Mesenchymal stem cell (in vitro differentiated cells and primary cell): ENCODE data around the gene LCN6.
A peak's percentile ranks its signal among the peaks of the same experiment; 100 is the strongest.

Experiments used
- DNase-seq: peaks from one replicate; pipeline ENCODE4 v3.0.0-alpha.2; 2013
- H2AFZ ChIP-seq: one replicate; pipeline ENCODE4 v1.6.1; 2013; ENCODE audit warnings: low read depth, mild to moderate bottlenecking, control low read depth, inconsistent platforms, low read length, moderate library complexity
- H2AK5ac ChIP-seq: 2 replicates; pipeline ENCODE4 v1.6.1; 2013; ENCODE audit warnings: low read length, moderate library complexity, mild to moderate bottlenecking, inconsistent platforms; ENCODE audit not compliant: severe bottlenecking
- H2BK120ac ChIP-seq: one replicate; pipeline ENCODE4 v1.6.1; 2013; ENCODE audit warnings: low read depth, mild to moderate bottlenecking, inconsistent platforms, low read length, moderate library complexity
- H2BK12ac ChIP-seq, 2 experiments: one replicate each; pipeline ENCODE4 v1.6.1; 2013; ENCODE audit warnings: inconsistent platforms in 2 of 2, low read length in 2 of 2, mild to moderate bottlenecking in 2 of 2, moderate library complexity in 2 of 2, control low read depth in 1 of 2
- H2BK15ac ChIP-seq: one replicate; pipeline ENCODE4 v1.6.1; 2013; ENCODE audit warnings: mild to moderate bottlenecking, low read depth, inconsistent platforms; ENCODE audit not compliant: poor library complexity, severe bottlenecking
- H2BK5ac ChIP-seq: 2 replicates; pipeline ENCODE4 v1.6.1; 2013; ENCODE audit warnings: low read depth, mild to moderate bottlenecking, low read length, control low read depth, inconsistent platforms; ENCODE audit not compliant: poor library complexity, severe bottlenecking
- H3K14ac ChIP-seq, 2 experiments: one replicate each; pipeline ENCODE4 v1.6.1; 2013; ENCODE audit warnings: inconsistent platforms in 2 of 2, low read length in 2 of 2, control low read depth in 1 of 2, mild to moderate bottlenecking in 1 of 2, moderate library complexity in 1 of 2
- H3K18ac ChIP-seq, 2 experiments: one replicate each; pipeline ENCODE4 v1.6.1; 2013; ENCODE audit warnings: inconsistent platforms in 2 of 2, low read length in 2 of 2, control low read depth in 1 of 2, low read depth in 1 of 2, mild to moderate bottlenecking in 1 of 2
- H3K23ac ChIP-seq, 2 experiments: one replicate each; pipeline ENCODE4 v1.6.1; 2013; ENCODE audit warnings: inconsistent platforms in 2 of 2, low read length in 2 of 2, mild to moderate bottlenecking in 2 of 2, moderate library complexity in 2 of 2, control low read depth in 1 of 2
- H3K27ac ChIP-seq: 2 replicates; pipeline ENCODE4 v1.5.1; 2013; ENCODE audit warnings: mild to moderate bottlenecking, moderate library complexity, low read length, control low read depth, inconsistent platforms; ENCODE audit not compliant: poor library complexity, severe bottlenecking
- H3K27me3 ChIP-seq, 2 experiments: 2 replicates each; pipeline versions ENCODE4 v1.6.1 to v1.7.0; 2013; ENCODE audit warnings: low read length in 2 of 2, mild to moderate bottlenecking in 2 of 2, moderate library complexity in 2 of 2, control low read depth in 1 of 2, inconsistent platforms in 1 of 2; ENCODE audit not compliant: control insufficient read depth in 1 of 2, insufficient read depth in 1 of 2
- H3K36me3 ChIP-seq, 2 experiments: 2 replicates each; pipeline versions ENCODE4 v1.6.1 to v1.7.0; 2013; ENCODE audit warnings: low read length in 2 of 2, control low read depth in 1 of 2, inconsistent platforms in 1 of 2, low read depth in 1 of 2, mild to moderate bottlenecking in 1 of 2; ENCODE audit not compliant: insufficient read depth in 2 of 2, control insufficient read depth in 1 of 2
- H3K4ac ChIP-seq, 2 experiments: one replicate each; pipeline ENCODE4 v1.6.1; 2013; ENCODE audit warnings: inconsistent platforms in 2 of 2, low read length in 2 of 2, mild to moderate bottlenecking in 2 of 2, moderate library complexity in 2 of 2, control low read depth in 1 of 2, low read depth in 1 of 2
- H3K4me1 ChIP-seq: 2 replicates; pipeline ENCODE4 v1.6.1; 2013; ENCODE audit warnings: low read depth, low read length, control low read depth; ENCODE audit not compliant: control insufficient read depth, insufficient read depth
- H3K4me2 ChIP-seq: 2 replicates; pipeline ENCODE4 v1.6.1; 2013; ENCODE audit warnings: low read length, mild to moderate bottlenecking, inconsistent platforms; ENCODE audit not compliant: poor library complexity, severe bottlenecking
- H3K4me3 ChIP-seq, 2 experiments: 2 replicates each; pipeline versions ENCODE4 v1.5.1 to v1.7.0; 2013; ENCODE audit warnings: low read length in 2 of 2, mild to moderate bottlenecking in 2 of 2, control low read depth in 1 of 2, low read depth in 1 of 2; ENCODE audit not compliant: insufficient read depth in 1 of 2
- H3K79me1 ChIP-seq: replicated peaks from 2 replicates; pipeline ENCODE4 v1.6.1; 2013; ENCODE audit warnings: mild to moderate bottlenecking, control low read depth, low read length, inconsistent platforms; ENCODE audit not compliant: poor library complexity, severe bottlenecking
- H3K9ac ChIP-seq: 2 replicates; pipeline ENCODE4 v1.7.0; 2013; ENCODE audit warnings: mild to moderate bottlenecking, low read length, moderate library complexity
- H3K9me3 ChIP-seq: 2 replicates; pipeline ENCODE4 v1.7.0; 2013; ENCODE audit warnings: mild to moderate bottlenecking, low read length; ENCODE audit not compliant: control insufficient read depth
- H4K8ac ChIP-seq: one replicate; pipeline ENCODE4 v1.6.1; 2013; ENCODE audit warnings: inconsistent platforms, mild to moderate bottlenecking, low read length, moderate library complexity
- H4K91ac ChIP-seq: one replicate; pipeline ENCODE4 v1.6.1; 2013; ENCODE audit warnings: mild to moderate bottlenecking, low read length, inconsistent platforms
- WGBS: methylation state at CpG from one replicate; pipeline ENCODE4 v1.1.7; 2013; ENCODE audit warnings: mixed read lengths; 5-methylcytosine and 5-hydroxymethylcytosine counted together

LCN6 gene

DNA sequence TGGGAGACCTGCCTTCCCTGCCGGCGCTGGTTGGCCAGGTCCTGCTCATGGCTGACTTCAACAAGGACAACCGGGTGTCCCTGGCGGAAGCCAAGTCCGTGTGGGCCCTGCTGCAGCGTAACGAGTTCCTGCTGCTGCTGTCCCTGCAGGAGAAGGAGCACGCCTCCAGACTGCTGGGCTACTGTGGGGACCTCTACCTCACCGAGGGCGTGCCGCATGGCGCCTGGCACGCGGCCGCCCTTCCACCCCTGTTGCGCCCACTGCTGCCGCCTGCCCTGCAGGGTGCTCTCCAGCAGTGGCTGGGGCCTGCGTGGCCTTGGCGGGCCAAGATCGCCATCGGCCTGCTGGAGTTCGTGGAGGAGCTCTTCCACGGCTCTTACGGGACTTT is 25.4 kb downstream of the LCN6 start:
- no peak overlapping the region for H4K8ac ChIP-seq
- peaks cover 52% of the 10 kb centered on the region for H3K4me1 ChIP-seq
- H3K4me2 ChIP-seq: no peak overlapping the region
- no peak overlapping the region for H4K91ac ChIP-seq
- H2BK120ac ChIP-seq: no peak overlapping the region
- H2BK15ac ChIP-seq: no peak overlapping the region
- H3K4ac ChIP-seq: no peak overlapping the region
- no peak overlapping the region for H3K27ac ChIP-seq
- no peak overlapping the region for H3K9ac ChIP-seq
- H2BK5ac ChIP-seq: no peak overlapping the region
- H2AFZ ChIP-seq: no peak overlapping the region
- peaks cover 10% of the 10 kb centered on the region for H3K79me1 ChIP-seq
- DNase-seq: no peak
- no peak overlapping the region for H3K14ac ChIP-seq
- H3K18ac ChIP-seq: no peak overlapping the region
- WGBS: 92% methylated on average over 24 of the region's 24 CpGs
- H2BK12ac ChIP-seq: no peak overlapping the region
- peaks cover 50 to 63% of the 10 kb centered on the region in 2 experiments for H3K36me3 ChIP-seq
- H3K23ac ChIP-seq: no peak overlapping the region
- no peaks in the 10 kb centered on the region for H3K9me3 ChIP-seq
- H2AK5ac ChIP-seq: no peak overlapping the region
- H3K4me3 ChIP-seq: no peak overlapping the region
- H3K27me3 ChIP-seq: peaks cover 0 to 8% of the 10 kb centered on the region in 2 experiments

DNA sequence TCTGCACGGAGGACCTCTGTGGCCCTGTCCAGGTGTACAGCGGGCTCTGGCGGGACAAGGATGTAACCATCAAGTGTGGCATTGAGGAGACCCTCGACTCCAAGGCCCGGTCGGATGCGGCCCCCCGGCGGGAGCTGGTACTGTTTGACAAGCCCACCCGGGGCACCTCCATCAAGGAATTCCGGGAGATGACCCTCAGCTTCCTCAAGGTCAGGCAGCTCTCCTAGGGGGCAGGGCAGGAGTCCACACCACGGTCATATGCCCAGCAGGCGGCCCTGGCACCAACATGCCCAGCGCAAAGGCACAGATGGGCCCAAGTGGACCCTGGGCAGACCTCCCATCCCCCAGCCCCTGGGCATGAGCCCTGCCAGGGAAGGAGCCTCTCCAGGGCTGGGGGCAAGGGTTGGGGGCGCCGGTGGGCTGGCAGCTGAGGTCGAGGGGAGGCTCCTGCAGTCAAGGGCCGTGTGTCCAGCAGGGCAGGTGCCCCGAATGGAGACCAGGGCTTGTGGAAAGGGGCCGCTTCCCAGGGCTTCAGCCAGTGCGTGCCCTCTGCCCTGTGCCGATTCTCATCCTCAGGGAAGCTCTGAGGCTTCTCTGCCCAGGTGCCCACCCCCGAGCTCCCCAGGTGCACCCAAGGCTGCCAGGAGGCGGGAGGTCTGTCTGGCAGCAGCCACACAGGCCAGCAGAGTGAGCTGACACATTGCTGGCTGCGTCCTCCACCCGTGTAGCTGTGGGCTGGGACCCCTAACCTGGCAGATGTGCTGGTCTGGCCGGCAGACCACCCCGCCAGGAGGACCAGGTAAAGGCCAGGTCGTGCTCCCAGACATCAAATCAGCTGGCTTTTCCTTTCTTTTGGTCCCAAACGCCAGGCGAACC is 26.0 kb downstream of the LCN6 start:
- no peak overlapping the region for H2BK120ac ChIP-seq
- no peak overlapping the region for H2AK5ac ChIP-seq
- peaks cover 52% of the 10 kb centered on the region for H3K4me1 ChIP-seq
- no peak for DNase-seq
- no peak overlapping the region for H2BK15ac ChIP-seq
- no peak overlapping the region for H4K8ac ChIP-seq
- no peak overlapping the region for H3K4ac ChIP-seq
- peaks cover 10% of the 10 kb centered on the region for H3K79me1 ChIP-seq
- H3K9ac ChIP-seq: no peak overlapping the region
- H3K14ac ChIP-seq: no peak overlapping the region
- peaks cover 50 to 63% of the 10 kb centered on the region in 2 experiments for H3K36me3 ChIP-seq
- H3K4me2 ChIP-seq: no peak overlapping the region
- H3K4me3 ChIP-seq: no peak overlapping the region
- no peak overlapping the region for H3K18ac ChIP-seq
- no peak overlapping the region for H3K23ac ChIP-seq
- no peak overlapping the region for H2BK12ac ChIP-seq
- H2BK5ac ChIP-seq: no peak overlapping the region
- no peak overlapping the region for H3K27ac ChIP-seq
- no peak overlapping the region for H4K91ac ChIP-seq
- no peak overlapping the region for H2AFZ ChIP-seq
- peaks cover 0 to 8% of the 10 kb centered on the region in 2 experiments for H3K27me3 ChIP-seq
- 90% methylated on average over 31 of the region's 31 CpGs for WGBS
- H3K9me3 ChIP-seq: no peaks in the 10 kb centered on the region

DNA sequence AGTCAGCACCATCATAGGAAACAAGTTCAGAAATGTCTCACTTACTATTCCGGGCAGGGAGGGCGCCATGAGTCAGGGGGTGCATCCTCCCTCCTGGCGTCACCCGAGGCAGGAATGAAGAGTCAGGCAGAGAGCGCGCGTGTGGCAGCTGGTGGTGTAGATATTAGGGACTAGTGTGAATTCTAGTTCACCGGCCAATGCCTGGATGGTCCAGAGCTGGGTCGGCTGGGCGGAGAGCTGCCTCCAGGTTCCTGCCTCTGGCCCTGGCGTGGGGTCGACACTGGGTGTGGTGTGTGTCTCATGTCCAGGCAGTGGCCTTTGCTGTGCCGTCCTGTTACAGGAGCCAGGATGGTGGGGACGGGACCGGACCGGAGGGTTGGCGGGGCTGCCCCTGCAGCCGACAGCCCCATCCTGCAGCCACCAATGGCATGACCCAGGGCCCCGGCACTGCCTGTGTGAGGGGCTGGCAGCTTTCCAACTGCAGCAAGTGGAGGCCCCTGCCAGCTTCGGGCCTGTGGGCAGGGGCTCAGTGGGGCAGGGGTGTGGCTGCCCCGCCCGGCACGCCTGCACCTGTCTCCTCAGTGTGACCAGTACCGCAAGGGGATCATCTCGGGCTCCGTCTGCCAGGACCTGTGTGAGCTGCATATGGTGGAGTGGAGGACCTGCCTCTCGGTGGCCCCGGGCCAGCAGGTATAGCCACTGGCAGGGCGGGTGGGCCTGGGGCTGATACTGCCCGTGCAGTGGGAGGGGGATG is 26.8 kb downstream of the LCN6 start:
- Histone ChIP-seq H2AK5ac (no peak overlapping the region), H3K14ac (no peak overlapping the region), H3K4ac (no peak overlapping the region), H3K4me1 (peaks cover 48% of the 10 kb centered on the region), H2BK12ac (no peak overlapping the region), H3K18ac (no peak overlapping the region), H3K27me3 (peaks cover 0 to 10% of the 10 kb centered on the region in 2 experiments), H2BK15ac (no peak overlapping the region), H4K8ac (no peak overlapping the region), H3K9me3 (no peaks in the 10 kb centered on the region), H4K91ac (no peak overlapping the region), H2BK120ac (no peak overlapping the region), H3K9ac (peak overlapping the region; percentile 29), H3K27ac (no peak overlapping the region), H2BK5ac (no peak overlapping the region), H3K23ac (no peak overlapping the region), H3K4me2 (no peak overlapping the region), H2AFZ (no peak overlapping the region), H3K4me3 (no peak overlapping the region), H3K36me3 (peaks cover 46 to 59% of the 10 kb centered on the region in 2 experiments), H3K79me1 (peaks cover 10% of the 10 kb centered on the region)
- peak; percentile 55 for DNase-seq
- WGBS: 82% methylated on average over 30 of the region's 30 CpGs

- peaks cover 0 to 10% of the 10 kb centered on the region in 2 experiments for H3K27me3 ChIP-seq
- H4K8ac ChIP-seq: no peak overlapping the region
- no peak overlapping the region for H2AFZ ChIP-seq
- H3K4me3 ChIP-seq: no peak overlapping the region
- H2BK12ac ChIP-seq: no peak overlapping the region
- no peak overlapping the region for H2AK5ac ChIP-seq
- WGBS: 85% methylated on average over 11 of the region's 11 CpGs
- no peak overlapping the region for H4K91ac ChIP-seq
- H3K23ac ChIP-seq: no peak overlapping the region
- H3K4me2 ChIP-seq: no peak overlapping the region
- H3K14ac ChIP-seq: no peak overlapping the region
- no peak overlapping the region for H2BK15ac ChIP-seq
- H3K18ac ChIP-seq: no peak overlapping the region
- H3K27ac ChIP-seq: no peak overlapping the region
- no peak overlapping the region for H2BK5ac ChIP-seq
- H3K79me1 ChIP-seq: peaks cover 10% of the 10 kb centered on the region
- no peak overlapping the region for H2BK120ac ChIP-seq
- peak overlapping the region; percentile 29 for H3K9ac ChIP-seq
- no peak for DNase-seq
- no peaks in the 10 kb centered on the region for H3K9me3 ChIP-seq
- no peak overlapping the region for H3K4ac ChIP-seq
- H3K4me1 ChIP-seq: peaks cover 42% of the 10 kb centered on the region
- H3K36me3 ChIP-seq: peaks cover 40 to 53% of the 10 kb centered on the region in 2 experiments
These were observed 27.4 kb downstream of the LCN6 start for GRCh38 chr9:136720898-136721338.
